HepG2 (cell line): ENCODE results near the gene ACTN4. TPM values are rescaled to one million over a fixed set of nuclear protein-coding genes. Genes with fewer than 3 reads are reported as not detected.

Source experiments
- CBX5 ChIP-seq: sonication (generic); formaldehyde crosslinking; IDR thresholded peaks from 2 replicates; pipeline ENCODE4 v1.4.0; 2020; ENCODE audit warnings: missing genetic modification reagents, borderline replicate concordance
- EED ChIP-seq: sonication (generic); formaldehyde crosslinking; IDR thresholded peaks from 2 replicates; pipeline ENCODE4 v1.5.0; 2020; ENCODE audit warnings: mild to moderate bottlenecking, missing genetic modification reagents
- KMT2A ChIP-seq: sonication (generic); formaldehyde crosslinking; IDR thresholded peaks from 2 replicates; pipeline ENCODE4 v1.4.0; 2020; ENCODE audit warnings: missing genetic modification reagents
- NAIF1 ChIP-seq: sonication (generic); formaldehyde crosslinking; IDR thresholded peaks from 2 replicates; pipeline ENCODE4 v1.5.0; 2020; ENCODE audit warnings: mild to moderate bottlenecking, missing genetic modification reagents, borderline replicate concordance
- TBL1XR1 ChIP-seq: fragments of 150-350 bp; IDR thresholded peaks from 2 replicates; pipeline ENCODE4 v1.6.1; 2014; ENCODE audit warnings: borderline replicate concordance, low read length; ENCODE audit not compliant: partially characterized antibody
- ZNF570 ChIP-seq: sonication (generic); formaldehyde crosslinking; IDR thresholded peaks from 2 replicates; pipeline ENCODE4 v1.4.0; 2020; ENCODE audit warnings: mild to moderate bottlenecking, missing genetic modification reagents, borderline replicate concordance
- ZNF709 ChIP-seq: sonication (generic); formaldehyde crosslinking; IDR thresholded peaks from 2 replicates; pipeline ENCODE4 v1.5.0; 2020; ENCODE audit warnings: mild to moderate bottlenecking, missing genetic modification reagents
- ZNF883 ChIP-seq: sonication (generic); formaldehyde crosslinking; IDR thresholded peaks from 2 replicates; pipeline ENCODE4 v1.5.1; 2020; ENCODE audit warnings: mild to moderate bottlenecking, missing genetic modification reagents; ENCODE audit errors: not compliant biosample characterization
- polyA plus RNA-seq, 8 experiments: library from polyadenylated mRNA; depleted of rRNA in 3 of 8; stranded (reverse) in 7 of 8; unstranded in 1 of 8; fragments of >200 nt; fragmentation: Illumina TruSeq in 4 of 8; extraction: Trizol in 4 of 8; gene quantifications; 2 replicates each; pipeline versions ENCODE4 v1.2.1 to v1.2.3, GENCODE V29; 2011 to 2016; ENCODE audit warnings: low read depth in 4 of 8, missing spikeins in 1 of 8, mixed read lengths in 1 of 8; ENCODE audit not compliant: insufficient read depth in 1 of 8
- total RNA-seq, 5 experiments: library from RNA; depleted of rRNA; stranded (reverse); fragments of >200 nt; fragmentation: Illumina TruSeq; extraction: Trizol; gene quantifications; 2 replicates each; pipeline ENCODE4 v1.2.3, GENCODE V29; 2016; ENCODE audit warnings: low read depth in 1 of 5
- TF ChIP-seq, protein P1 (sequence below): sonication (generic); formaldehyde crosslinking; IDR thresholded peaks from 2 replicates; pipeline ENCODE4 v1.8.1; 2023; ENCODE audit warnings: mild to moderate bottlenecking, moderate library complexity, missing genetic modification reagents
- TF ChIP-seq, protein P2 (sequence below): sonication (generic); formaldehyde crosslinking; IDR thresholded peaks from 2 replicates; pipeline ENCODE4 v1.4.0; 2020; ENCODE audit warnings: mild to moderate bottlenecking, missing genetic modification reagents
- TF ChIP-seq, protein P3 (sequence below), 2 experiments: fragments of 450-650 bp in 1 of 2; sonication (generic) in 1 of 2; formaldehyde crosslinking in 1 of 2; IDR thresholded peaks; 2 replicates each; pipeline versions ENCODE4 v1.6.1 to v1.8.0; 2016 to 2022; ENCODE audit warnings: antibody characterized with exemption in 1 of 2, mild to moderate bottlenecking in 1 of 2, missing genetic modification reagents in 1 of 2
- TF ChIP-seq, protein P4 (sequence below): sonication (generic); formaldehyde crosslinking; IDR thresholded peaks from 2 replicates; pipeline ENCODE4 v1.9.0; 2021; ENCODE audit warnings: missing genetic modification reagents, mild to moderate bottlenecking, borderline replicate concordance

The ACTN4 gene
- total and polyA plus RNA-seq, 2 of the 13 experiments (the other 11 are each of a cell fraction or from before 2014, with no cell fraction given), result 171 to 192 TPM

DNA sequence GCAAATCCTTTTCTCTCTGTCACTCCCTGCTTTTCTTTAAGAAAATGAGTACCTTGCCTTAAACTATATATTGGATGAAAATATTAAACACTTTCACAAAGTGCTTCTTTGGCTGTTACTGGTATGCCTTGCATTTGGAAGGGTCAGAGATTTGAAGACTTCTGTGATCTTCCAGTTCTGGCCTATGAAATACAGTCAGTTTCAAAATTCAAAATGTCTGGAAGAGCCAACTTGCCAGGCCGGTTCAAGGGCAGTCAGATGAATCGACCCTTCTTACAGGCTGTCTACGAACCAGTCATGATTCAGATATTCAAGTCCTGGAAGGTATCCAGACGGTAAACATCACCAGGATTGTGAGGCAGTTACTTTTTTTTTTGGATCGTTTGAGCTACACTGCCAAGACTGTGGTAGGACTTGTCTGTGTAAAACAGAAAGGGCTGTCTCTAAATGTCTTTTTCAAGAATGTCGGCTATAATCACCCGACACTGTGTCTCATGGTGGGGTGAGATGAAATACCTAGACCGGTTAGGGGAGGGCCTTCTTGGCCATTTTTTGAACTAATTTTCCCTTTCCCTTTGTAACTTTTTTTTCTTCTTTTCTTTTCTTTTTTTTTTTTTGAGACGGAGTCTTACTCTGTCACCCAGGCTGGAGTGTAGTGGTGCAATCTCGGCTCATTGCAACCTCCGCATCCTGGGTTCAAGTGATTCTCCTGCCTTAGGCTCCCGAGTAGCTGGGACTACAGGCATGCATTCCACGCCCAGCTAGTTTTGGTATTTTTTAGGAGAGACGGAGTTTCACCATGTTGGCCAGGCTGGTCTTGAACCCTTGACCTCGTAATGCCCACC is 11.2 kb downstream of the ACTN4 start (continued):
- TF ChIP-seq, protein P1, sequence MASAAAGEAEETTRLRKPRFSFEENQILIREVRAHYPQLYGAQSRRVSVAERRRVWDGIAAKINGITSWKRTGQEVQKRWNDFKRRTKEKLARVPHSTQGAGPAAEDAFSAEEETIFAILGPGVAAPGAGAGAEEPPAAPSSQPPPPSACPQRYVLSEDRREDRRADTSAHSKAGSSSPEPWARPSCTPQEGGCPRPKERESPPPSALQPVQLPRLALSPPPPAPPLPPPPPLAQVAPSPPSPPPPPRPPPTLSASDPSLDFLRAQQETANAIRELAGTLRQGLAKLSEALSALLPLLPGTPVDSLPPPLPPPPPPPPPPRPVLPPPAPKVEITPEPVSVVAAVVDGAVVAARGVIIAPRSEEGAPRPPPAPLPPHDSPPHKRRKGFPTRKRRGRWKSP (CRISPR knock-in tag), result no peak
- TF ChIP-seq KMT2A (CRISPR knock-in tag) (no peak; the same call in 1 of the 2 replicates), ZNF570 (CRISPR knock-in tag) (no peak), EED (CRISPR knock-in tag) (no peak), NAIF1 (CRISPR knock-in tag) (no peak), TBL1XR1 (no peak), ZNF709 (no peak), CBX5 (CRISPR knock-in tag) (no peak), ZNF883 (CRISPR knock-in tag) (no peak)
- TF ChIP-seq, protein P2, sequence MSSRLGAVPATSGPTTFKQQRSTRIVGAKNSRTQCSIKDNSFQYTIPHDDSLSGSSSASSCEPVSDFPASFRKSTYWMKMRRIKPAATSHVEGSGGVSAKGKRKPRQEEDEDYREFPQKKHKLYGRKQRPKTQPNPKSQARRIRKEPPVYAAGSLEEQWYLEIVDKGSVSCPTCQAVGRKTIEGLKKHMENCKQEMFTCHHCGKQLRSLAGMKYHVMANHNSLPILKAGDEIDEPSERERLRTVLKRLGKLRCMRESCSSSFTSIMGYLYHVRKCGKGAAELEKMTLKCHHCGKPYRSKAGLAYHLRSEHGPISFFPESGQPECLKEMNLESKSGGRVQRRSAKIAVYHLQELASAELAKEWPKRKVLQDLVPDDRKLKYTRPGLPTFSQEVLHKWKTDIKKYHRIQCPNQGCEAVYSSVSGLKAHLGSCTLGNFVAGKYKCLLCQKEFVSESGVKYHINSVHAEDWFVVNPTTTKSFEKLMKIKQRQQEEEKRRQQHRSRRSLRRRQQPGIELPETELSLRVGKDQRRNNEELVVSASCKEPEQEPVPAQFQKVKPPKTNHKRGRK (CRISPR knock-in tag), result 0 out of 2 replicates have a peak, but pooled peaks have one; percentile 67
- TF ChIP-seq, protein P3, sequence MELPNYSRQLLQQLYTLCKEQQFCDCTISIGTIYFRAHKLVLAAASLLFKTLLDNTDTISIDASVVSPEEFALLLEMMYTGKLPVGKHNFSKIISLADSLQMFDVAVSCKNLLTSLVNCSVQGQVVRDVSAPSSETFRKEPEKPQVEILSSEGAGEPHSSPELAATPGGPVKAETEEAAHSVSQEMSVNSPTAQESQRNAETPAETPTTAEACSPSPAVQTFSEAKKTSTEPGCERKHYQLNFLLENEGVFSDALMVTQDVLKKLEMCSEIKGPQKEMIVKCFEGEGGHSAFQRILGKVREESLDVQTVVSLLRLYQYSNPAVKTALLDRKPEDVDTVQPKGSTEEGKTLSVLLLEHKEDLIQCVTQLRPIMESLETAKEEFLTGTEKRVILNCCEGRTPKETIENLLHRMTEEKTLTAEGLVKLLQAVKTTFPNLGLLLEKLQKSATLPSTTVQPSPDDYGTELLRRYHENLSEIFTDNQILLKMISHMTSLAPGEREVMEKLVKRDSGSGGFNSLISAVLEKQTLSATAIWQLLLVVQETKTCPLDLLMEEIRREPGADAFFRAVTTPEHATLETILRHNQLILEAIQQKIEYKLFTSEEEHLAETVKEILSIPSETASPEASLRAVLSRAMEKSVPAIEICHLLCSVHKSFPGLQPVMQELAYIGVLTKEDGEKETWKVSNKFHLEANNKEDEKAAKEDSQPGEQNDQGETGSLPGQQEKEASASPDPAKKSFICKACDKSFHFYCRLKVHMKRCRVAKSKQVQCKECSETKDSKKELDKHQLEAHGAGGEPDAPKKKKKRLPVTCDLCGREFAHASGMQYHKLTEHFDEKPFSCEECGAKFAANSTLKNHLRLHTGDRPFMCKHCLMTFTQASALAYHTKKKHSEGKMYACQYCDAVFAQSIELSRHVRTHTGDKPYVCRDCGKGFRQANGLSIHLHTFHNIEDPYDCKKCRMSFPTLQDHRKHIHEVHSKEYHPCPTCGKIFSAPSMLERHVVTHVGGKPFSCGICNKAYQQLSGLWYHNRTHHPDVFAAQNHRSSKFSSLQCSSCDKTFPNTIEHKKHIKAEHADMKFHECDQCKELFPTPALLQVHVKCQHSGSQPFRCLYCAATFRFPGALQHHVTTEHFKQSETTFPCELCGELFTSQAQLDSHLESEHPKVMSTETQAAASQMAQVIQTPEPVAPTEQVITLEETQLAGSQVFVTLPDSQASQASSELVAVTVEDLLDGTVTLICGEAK (IDR thresholded peaks at IDR 0.05), result no peak
- TF ChIP-seq, protein P3 (CRISPR knock-in tag; IDR thresholded peaks at IDR 0.05), result no peak
- TF ChIP-seq, protein P4, sequence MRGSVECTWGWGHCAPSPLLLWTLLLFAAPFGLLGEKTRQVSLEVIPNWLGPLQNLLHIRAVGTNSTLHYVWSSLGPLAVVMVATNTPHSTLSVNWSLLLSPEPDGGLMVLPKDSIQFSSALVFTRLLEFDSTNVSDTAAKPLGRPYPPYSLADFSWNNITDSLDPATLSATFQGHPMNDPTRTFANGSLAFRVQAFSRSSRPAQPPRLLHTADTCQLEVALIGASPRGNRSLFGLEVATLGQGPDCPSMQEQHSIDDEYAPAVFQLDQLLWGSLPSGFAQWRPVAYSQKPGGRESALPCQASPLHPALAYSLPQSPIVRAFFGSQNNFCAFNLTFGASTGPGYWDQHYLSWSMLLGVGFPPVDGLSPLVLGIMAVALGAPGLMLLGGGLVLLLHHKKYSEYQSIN (CRISPR knock-in tag), result no peak
